ENCODE results near the gene SLC8A3. TPM values are rescaled to one million over a fixed set of nuclear protein-coding genes. Genes with fewer than 3 reads are reported as not detected.
"Not testable (repeated sequence)": the region's sequence is repeated elsewhere in the genome, so short reads cannot be mapped to it uniquely, and the experiment has no call there.

The SLC8A3 gene
- polyA plus RNA-seq (ENCODE audit: insufficient read depth in 1 of 5, insufficient read length in 5 of 5, low replicate concordance in 1 of 5): 10 to 100 TPM in 1 of 5 donors, 1 to 10 TPM in 4; 4.6 to 23.7 (median 6.5) TPM
- long read RNA-seq, donor 1: 0 reads
- long read RNA-seq, donor 2: 0 reads
- long read RNA-seq, donor 3: 0 reads
- long read RNA-seq, donor 4: 0 reads
- long read RNA-seq, donor 5: 0 reads
- long read RNA-seq, donor 6: 0 reads
- long read RNA-seq, donor 7: 0 reads
- long read RNA-seq, donor 8: 0 reads

- DNase-seq: peak; percentile 57 to 68
These were observed at the start of gene SLC8A3 for GRCh38 chr14:70188659-70189455. TSS of gene SLC8A3 (minus strand) at chr14:70188951. CDS start at chr14:70168422, 20,529 bp downstream.

- DNase-seq: no peak
These were observed 49.0 kb upstream of the SLC8A3 start for GRCh38 chr14:70237710-70238109.

- DNase-seq: no peak
These were observed 45.6 kb upstream of the SLC8A3 start for GRCh38 chr14:70234066-70234950.

GRCh38 chr14:70231756-70232544, 43.2 kb upstream of the SLC8A3 start:
- not testable (repeated sequence) for DNase-seq

- not testable (repeated sequence) for DNase-seq
These were observed 41.3 kb upstream of the SLC8A3 start for GRCh38 chr14:70229877-70230640.

GRCh38 chr14:70213721-70214282, 25.1 kb upstream of the SLC8A3 start:
- DNase-seq: no peak

- peak in 1 of 2 donors; percentile 3 for DNase-seq
These were observed 24.0 kb upstream of the SLC8A3 start for GRCh38 chr14:70212752-70213151.

GRCh38 chr14:70208380-70208779, 19.6 kb upstream of the SLC8A3 start:
- no peak for DNase-seq

GRCh38 chr14:70203686-70204085, 14.9 kb upstream of the SLC8A3 start:
- no peak for DNase-seq

GRCh38 chr14:70201994-70202393, 13.2 kb upstream of the SLC8A3 start:
- no peak for DNase-seq

GRCh38 chr14:70193396-70193795, 4.6 kb upstream of the SLC8A3 start:
- no peak for DNase-seq

GRCh38 chr14:70192915-70193314, 4.2 kb upstream of the SLC8A3 start:
- DNase-seq: no peak

GRCh38 chr14:70190156-70190555, 1.4 kb upstream of the SLC8A3 start:
- DNase-seq: no peak

- no peak for DNase-seq
These were observed 816 bp upstream of the SLC8A3 start for GRCh38 chr14:70189456-70190077.

- DNase-seq: no peak
These were observed 461 bp downstream of the SLC8A3 start for GRCh38 chr14:70188322-70188658.

- peak; percentile 71 to 81 for DNase-seq
These were observed 1.8 kb downstream of the SLC8A3 start for GRCh38 chr14:70186900-70187451.

GRCh38 chr14:70183991-70184390, 4.8 kb downstream of the SLC8A3 start:
- DNase-seq: no peak

- DNase-seq: no peak
These were observed 7.5 kb downstream of the SLC8A3 start for GRCh38 chr14:70181276-70181675.

- no peak for DNase-seq
These were observed 8.0 kb downstream of the SLC8A3 start for GRCh38 chr14:70180718-70181117.

Measured in right lung (tissue), 10 donors.